Measurements from ENCODE around the gene GUCY2D. TPM values are rescaled to one million over a fixed set of nuclear protein-coding genes. Genes with fewer than 3 reads are reported as not detected.

The GUCY2D gene
- total and polyA plus RNA-seq, 9 donors, result under 0.01 to 0.11 (median 0.04) TPM; not detected in 6

GRCh38 chr17:8064561-8065019 is 62.2 kb downstream of the GUCY2D start:
- no peak for DNase-seq
- Histone ChIP-seq H3K9me3 (replicated peaks; ENCODE audit: control insufficient read depth, low read depth, low read length) (no peaks in the 10 kb centered on the region), H3K4me3 (ENCODE audit: low read length) (no peak overlapping the region), H3K36me3 (ENCODE audit: control insufficient read depth, insufficient read depth, low read length) (no peaks in the 10 kb centered on the region), H3K27me3 (ENCODE audit: control insufficient read depth, insufficient read depth, low read length) (peaks cover 70% of the 10 kb centered on the region), H3K27ac (ENCODE audit: low read length) (no peak overlapping the region), H3K4me1 (ENCODE audit: control insufficient read depth, insufficient read depth, low read length) (no peaks in the 10 kb centered on the region)
- 30% methylated on average over 4 of the region's 6 CpGs for WGBS (ENCODE audit: insufficient coverage)

- H3K4me1 ChIP-seq (ENCODE audit: control insufficient read depth, insufficient read depth, low read length), result peaks cover under 1% of the 10 kb centered on the region
- no peaks in the 10 kb centered on the region for H3K9me3 ChIP-seq (replicated peaks; ENCODE audit: control insufficient read depth, low read depth, low read length)
- H3K27ac ChIP-seq (ENCODE audit: low read length), result no peak overlapping the region
- H3K4me3 ChIP-seq (ENCODE audit: low read length), result no peak overlapping the region
- WGBS (ENCODE audit: insufficient coverage), result 55% methylated on average over 5 of the region's 15 CpGs
- no peaks in the 10 kb centered on the region for H3K36me3 ChIP-seq (ENCODE audit: control insufficient read depth, insufficient read depth, low read length)
- no peak for DNase-seq
- H3K27me3 ChIP-seq (ENCODE audit: control insufficient read depth, insufficient read depth, low read length), result peaks cover 75% of the 10 kb centered on the region
Observed at GRCh38 chr17:8066841-8067775, 64.7 kb downstream of the GUCY2D start.

- no peak overlapping the region for H3K27ac ChIP-seq (ENCODE audit: low read length)
- H3K36me3 ChIP-seq (ENCODE audit: control insufficient read depth, insufficient read depth, low read length), result no peaks in the 10 kb centered on the region
- no peak overlapping the region for H3K4me3 ChIP-seq (ENCODE audit: low read length)
- no peak for DNase-seq
- H3K27me3 ChIP-seq (ENCODE audit: control insufficient read depth, insufficient read depth, low read length), result peaks cover 75% of the 10 kb centered on the region
- H3K4me1 ChIP-seq (ENCODE audit: control insufficient read depth, insufficient read depth, low read length), result peaks cover 8% of the 10 kb centered on the region
- no CpG with 5 or more reads among the region's 4 CpGs for WGBS (ENCODE audit: insufficient coverage)
- H3K9me3 ChIP-seq (replicated peaks; ENCODE audit: control insufficient read depth, low read depth, low read length), result no peaks in the 10 kb centered on the region
Observed at GRCh38 chr17:8067806-8068205, 65.4 kb downstream of the GUCY2D start.

GRCh38 chr17:8068736-8069586 is 66.5 kb downstream of the GUCY2D start:
- DNase-seq, result no peak
- peaks cover 77% of the 10 kb centered on the region for H3K27me3 ChIP-seq (ENCODE audit: control insufficient read depth, insufficient read depth, low read length)

GRCh38 chr17:8069587-8069860 is 67.1 kb downstream of the GUCY2D start:
- WGBS (ENCODE audit: insufficient coverage), result 66% methylated on average over 3 of the region's 3 CpGs
- Histone ChIP-seq H3K4me1 (ENCODE audit: control insufficient read depth, insufficient read depth, low read length) (peaks cover 23% of the 10 kb centered on the region), H3K27ac (ENCODE audit: low read length) (no peak overlapping the region), H3K9me3 (replicated peaks; ENCODE audit: control insufficient read depth, low read depth, low read length) (no peaks in the 10 kb centered on the region), H3K36me3 (ENCODE audit: control insufficient read depth, insufficient read depth, low read length) (no peaks in the 10 kb centered on the region), H3K27me3 (ENCODE audit: control insufficient read depth, insufficient read depth, low read length) (peaks cover 77% of the 10 kb centered on the region), H3K4me3 (ENCODE audit: low read length) (no peak overlapping the region)
- DNase-seq, result no peak

More at GRCh38 chr17:8068736-8069586, 66.5 kb downstream of the GUCY2D start:
- no CpG with 5 or more reads among the region's 9 CpGs for WGBS (ENCODE audit: insufficient coverage)
- Histone ChIP-seq H3K36me3 (ENCODE audit: control insufficient read depth, insufficient read depth, low read length) (no peaks in the 10 kb centered on the region), H3K9me3 (replicated peaks; ENCODE audit: control insufficient read depth, low read depth, low read length) (no peaks in the 10 kb centered on the region), H3K4me1 (ENCODE audit: control insufficient read depth, insufficient read depth, low read length) (peaks cover 18% of the 10 kb centered on the region), H3K4me3 (ENCODE audit: low read length) (no peak overlapping the region), H3K27ac (ENCODE audit: low read length) (no peak overlapping the region)

Other genes starting within 250 kb of the GUCY2D start
- 5.4 TPM for gene KDM6B, start 168.4 kb upstream of the GUCY2D start, total RNA-seq
- gene KDM6B, start 168.4 kb upstream of the GUCY2D start, polyA plus RNA-seq (ENCODE audit: insufficient read depth in 1 of 8, insufficient read length in 8 of 8, low replicate concordance in 1 of 8), result 10 to 100 TPM; 10.9 to 20.1 (median 15.9) TPM
- gene TMEM88, start 147.5 kb upstream of the GUCY2D start, total RNA-seq, result 18.4 TPM
- 10 to 100 TPM; 22.4 to 30.3 (median 27.9) TPM for gene TMEM88, start 147.5 kb upstream of the GUCY2D start, polyA plus RNA-seq (ENCODE audit: insufficient read depth in 1 of 8, insufficient read length in 8 of 8, low replicate concordance in 1 of 8)
- gene NAA38, start 145.1 kb upstream of the GUCY2D start, total RNA-seq, result 97.7 TPM
- 10 to 100 TPM; 44.6 to 65.7 (median 54.2) TPM for gene NAA38, start 145.1 kb upstream of the GUCY2D start, polyA plus RNA-seq (ENCODE audit: insufficient read depth in 1 of 8, insufficient read length in 8 of 8, low replicate concordance in 1 of 8)
- 5.9 TPM for gene CYB5D1, start 144.6 kb upstream of the GUCY2D start, total RNA-seq
- 1 to 10 TPM; 6.5 to 9.3 (median 7.4) TPM for gene CYB5D1, start 144.6 kb upstream of the GUCY2D start, polyA plus RNA-seq (ENCODE audit: insufficient read depth in 1 of 8, insufficient read length in 8 of 8, low replicate concordance in 1 of 8)
- 47.6 TPM for gene CHD3, start 113.8 kb upstream of the GUCY2D start, total RNA-seq
- gene CHD3, start 113.8 kb upstream of the GUCY2D start, polyA plus RNA-seq (ENCODE audit: insufficient read depth in 1 of 8, insufficient read length in 8 of 8, low replicate concordance in 1 of 8), result 100 to 1,000 TPM in 1 of 8 donors, 10 to 100 TPM in 7; 54.6 to 124 (median 78.2) TPM
- 3.0 TPM for gene RNF227, start 86.3 kb upstream of the GUCY2D start, total RNA-seq
- 1 to 10 TPM; 2.5 to 4.1 (median 3.0) TPM for gene RNF227, start 86.3 kb upstream of the GUCY2D start, polyA plus RNA-seq (ENCODE audit: insufficient read depth in 1 of 8, insufficient read length in 8 of 8, low replicate concordance in 1 of 8)
- gene KCNAB3, start 72.8 kb upstream of the GUCY2D start, total RNA-seq, result 2.4 TPM
- 1 to 10 TPM; 3.5 to 9.5 (median 5.2) TPM for gene KCNAB3, start 72.8 kb upstream of the GUCY2D start, polyA plus RNA-seq (ENCODE audit: insufficient read depth in 1 of 8, insufficient read length in 8 of 8, low replicate concordance in 1 of 8)
- 14.3 TPM for gene TRAPPC1, start 70.7 kb upstream of the GUCY2D start, total RNA-seq
- gene TRAPPC1, start 70.7 kb upstream of the GUCY2D start, polyA plus RNA-seq (ENCODE audit: insufficient read depth in 1 of 8, insufficient read length in 8 of 8, low replicate concordance in 1 of 8), result 100 to 1,000 TPM in 4 of 8 donors, 10 to 100 TPM in 4; 83.3 to 107 (median 101) TPM
- gene CNTROB, start 70.4 kb upstream of the GUCY2D start, total RNA-seq, result 15.8 TPM
- 10 to 100 TPM; 29.5 to 41.0 (median 35.2) TPM for gene CNTROB, start 70.4 kb upstream of the GUCY2D start, polyA plus RNA-seq (ENCODE audit: insufficient read depth in 1 of 8, insufficient read length in 8 of 8, low replicate concordance in 1 of 8)
- 0.31 TPM for gene ALOX15B, start 36.4 kb downstream of the GUCY2D start, total RNA-seq
- under 1 TPM; 0.05 to 0.59 (median 0.30) TPM for gene ALOX15B, start 36.4 kb downstream of the GUCY2D start, polyA plus RNA-seq (ENCODE audit: insufficient read depth in 1 of 8, insufficient read length in 8 of 8, low replicate concordance in 1 of 8)
- not detected for gene ALOX12B, start 85.1 kb downstream of the GUCY2D start, total RNA-seq
- gene ALOX12B, start 85.1 kb downstream of the GUCY2D start, polyA plus RNA-seq (ENCODE audit: insufficient read depth in 1 of 8, insufficient read length in 8 of 8, low replicate concordance in 1 of 8), result not detected
- not detected for gene ALOXE3, start 115.9 kb downstream of the GUCY2D start, total RNA-seq
- not detected for gene ALOXE3, start 115.9 kb downstream of the GUCY2D start, polyA plus RNA-seq (ENCODE audit: insufficient read depth in 1 of 8, insufficient read length in 8 of 8, low replicate concordance in 1 of 8)
- gene HES7, start 121.5 kb downstream of the GUCY2D start, total RNA-seq, result 0.27 TPM
- gene HES7, start 121.5 kb downstream of the GUCY2D start, polyA plus RNA-seq (ENCODE audit: insufficient read depth in 1 of 8, insufficient read length in 8 of 8, low replicate concordance in 1 of 8), result under 1 TPM in 6 of 8 donors, not detected in 2; 0.08 to 0.28 (median 0.13) TPM
- 25.6 TPM for gene PER1, start 149.8 kb downstream of the GUCY2D start, total RNA-seq
- 100 to 1,000 TPM in 1 of 8 donors, 10 to 100 TPM in 7; 42.4 to 103 (median 63.9) TPM for gene PER1, start 149.8 kb downstream of the GUCY2D start, polyA plus RNA-seq (ENCODE audit: insufficient read depth in 1 of 8, insufficient read length in 8 of 8, low replicate concordance in 1 of 8)
- gene VAMP2, start 160.3 kb downstream of the GUCY2D start, total RNA-seq, result 10.9 TPM
- 10 to 100 TPM; 55.7 to 77.2 (median 62.3) TPM for gene VAMP2, start 160.3 kb downstream of the GUCY2D start, polyA plus RNA-seq (ENCODE audit: insufficient read depth in 1 of 8, insufficient read length in 8 of 8, low replicate concordance in 1 of 8)
- 17.7 TPM for gene TMEM107, start 173.8 kb downstream of the GUCY2D start, total RNA-seq
- gene TMEM107, start 173.8 kb downstream of the GUCY2D start, polyA plus RNA-seq (ENCODE audit: insufficient read depth in 1 of 8, insufficient read length in 8 of 8, low replicate concordance in 1 of 8), result 1 to 10 TPM; 6.1 to 9.2 (median 7.1) TPM
- gene BORCS6, start 187.6 kb downstream of the GUCY2D start, total RNA-seq, result 5.7 TPM
- 1 to 10 TPM; 3.7 to 5.4 (median 5.0) TPM for gene BORCS6, start 187.6 kb downstream of the GUCY2D start, polyA plus RNA-seq (ENCODE audit: insufficient read depth in 1 of 8, insufficient read length in 8 of 8, low replicate concordance in 1 of 8)
- 13.5 TPM for gene AURKB, start 208.0 kb downstream of the GUCY2D start, total RNA-seq
- 10 to 100 TPM; 13.8 to 26.4 (median 22.8) TPM for gene AURKB, start 208.0 kb downstream of the GUCY2D start, polyA plus RNA-seq (ENCODE audit: insufficient read depth in 1 of 8, insufficient read length in 8 of 8, low replicate concordance in 1 of 8)
- gene CTC1, start 245.4 kb downstream of the GUCY2D start, total RNA-seq, result 4.8 TPM
- 10 to 100 TPM in 4 of 8 donors, 1 to 10 TPM in 4; 7.9 to 14.5 (median 9.8) TPM for gene CTC1, start 245.4 kb downstream of the GUCY2D start, polyA plus RNA-seq (ENCODE audit: insufficient read depth in 1 of 8, insufficient read length in 8 of 8, low replicate concordance in 1 of 8)
- 23.1 TPM for gene PFAS, start 246.7 kb downstream of the GUCY2D start, total RNA-seq
- 10 to 100 TPM; 21.7 to 32.5 (median 28.1) TPM for gene PFAS, start 246.7 kb downstream of the GUCY2D start, polyA plus RNA-seq (ENCODE audit: insufficient read depth in 1 of 8, insufficient read length in 8 of 8, low replicate concordance in 1 of 8)

Measured in muscle of leg (tissue), 11 donors.